Kidney tubule cell (primary cell): ENCODE results near the gene SYTL1.

ENCODE experiments used
- DNase-seq: peaks from one replicate; pipeline ENCODE4 v3.0.0-alpha.2; 2018; ENCODE audit warnings: low spot score

The SYTL1 gene

GRCh38 chr1:27348861-27349783 is 7.3 kb downstream of the SYTL1 start:
- DNase-seq: peak; percentile 81

DNA sequence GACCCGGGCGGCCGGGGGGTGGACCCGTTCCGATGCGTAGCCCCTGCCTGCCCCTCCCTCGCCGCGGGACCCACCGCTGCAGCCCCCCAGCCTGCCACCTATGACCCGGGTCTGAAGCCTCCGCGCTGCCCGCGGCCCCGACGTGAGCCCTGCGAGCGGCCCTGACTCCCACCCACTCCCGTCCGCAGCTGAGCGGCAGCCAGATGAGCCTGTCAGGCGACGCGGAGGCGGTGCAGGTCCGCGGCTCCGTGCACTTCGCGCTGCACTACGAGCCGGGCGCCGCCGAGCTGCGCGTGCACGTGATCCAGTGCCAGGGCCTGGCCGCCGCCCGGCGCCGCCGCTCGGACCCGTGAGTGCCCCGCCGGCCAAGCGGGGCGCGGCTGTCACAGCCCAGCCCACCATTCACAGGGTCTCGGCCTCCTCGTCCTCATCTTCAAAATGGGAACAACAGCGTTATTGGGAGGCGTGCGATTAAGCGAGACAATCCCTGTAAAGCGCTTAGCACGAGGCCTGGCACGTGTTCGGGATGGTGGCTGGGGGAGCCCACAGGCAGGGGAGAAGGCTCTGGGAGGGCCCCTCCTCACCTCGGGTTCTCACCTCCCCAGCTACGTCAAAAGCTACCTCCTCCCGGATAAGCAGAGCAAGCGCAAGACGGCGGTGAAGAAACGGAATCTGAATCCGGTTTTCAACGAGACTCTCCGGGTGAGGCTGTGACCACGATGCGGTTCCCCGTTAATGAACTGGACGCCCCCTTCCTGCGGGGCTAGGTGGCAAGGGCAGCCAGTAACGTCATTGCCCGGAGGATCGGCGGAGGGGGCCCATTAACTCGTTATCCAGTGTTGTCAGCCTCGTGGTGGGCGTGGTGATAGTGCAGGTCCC is 8.2 kb downstream of the SYTL1 start:
- peak; percentile 59 for DNase-seq

DNA sequence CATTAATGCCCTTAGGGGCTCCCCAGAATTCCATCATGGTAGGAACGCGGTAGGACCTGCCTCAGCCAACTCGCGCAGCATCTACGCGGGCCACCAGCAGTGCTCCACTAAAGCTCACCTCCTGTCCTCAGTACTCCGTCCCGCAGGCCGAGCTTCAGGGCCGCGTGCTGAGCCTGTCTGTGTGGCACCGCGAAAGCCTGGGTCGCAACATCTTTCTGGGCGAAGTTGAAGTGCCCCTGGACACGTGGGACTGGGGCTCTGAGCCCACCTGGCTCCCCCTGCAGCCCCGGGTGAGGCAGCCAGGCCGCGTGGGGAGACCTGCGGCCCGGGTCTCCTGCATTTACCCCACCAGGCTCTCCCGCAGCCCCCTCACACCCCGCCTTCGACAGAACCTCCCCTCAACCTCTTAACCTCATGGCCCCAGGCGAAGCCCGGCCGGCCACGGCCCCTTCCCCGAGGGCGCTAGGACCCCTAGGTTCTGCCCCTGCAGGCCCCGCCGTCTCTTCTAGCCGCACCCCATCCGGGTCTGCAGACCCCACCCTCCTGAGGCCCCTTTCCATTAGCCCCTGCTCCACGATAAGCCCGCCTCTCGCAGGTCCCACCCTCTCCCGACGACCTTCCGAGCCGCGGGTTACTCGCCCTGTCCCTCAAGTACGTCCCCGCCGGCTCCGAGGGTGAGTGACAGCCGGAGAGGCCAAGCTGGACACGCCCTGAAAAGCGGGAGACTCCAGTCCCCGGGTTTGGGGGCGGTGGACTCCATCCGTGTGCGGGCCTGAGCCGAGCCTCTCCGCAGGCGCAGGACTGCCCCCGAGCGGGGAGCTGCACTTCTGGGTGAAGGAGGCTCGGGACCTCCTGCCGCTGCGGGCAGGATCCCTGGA is 9.1 kb downstream of the SYTL1 start:
- peak; percentile 26 for DNase-seq

GRCh38 chr1:27351541-27352107 is 9.8 kb downstream of the SYTL1 start:
- no peak for DNase-seq

GRCh38 chr1:27353166-27353565 is 11.3 kb downstream of the SYTL1 start:
- no peak for DNase-seq

- no peak for DNase-seq
These were observed 11.8 kb downstream of the SYTL1 start for GRCh38 chr1:27353629-27354028.

GRCh38 chr1:27355683-27356082 is 13.9 kb downstream of the SYTL1 start:
- no peak for DNase-seq

DNA sequence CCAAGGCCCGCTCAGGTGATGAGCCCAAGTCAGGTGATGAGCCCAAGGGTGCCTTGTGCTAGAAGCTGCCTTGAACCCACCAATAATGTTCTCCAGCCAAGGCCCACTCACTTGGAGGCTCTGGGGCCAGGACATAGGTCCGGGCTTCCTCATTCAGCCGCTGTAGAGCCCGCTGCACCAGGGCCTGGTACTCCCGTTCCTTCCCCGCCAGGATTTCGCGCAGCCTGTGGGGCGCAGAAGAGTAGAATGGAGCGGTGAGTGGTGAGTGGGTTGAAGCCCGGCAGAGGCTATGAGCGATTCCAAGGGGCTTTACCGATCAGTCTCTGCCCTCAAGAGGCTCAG is 14.4 kb downstream of the SYTL1 start:
- DNase-seq: no peak

DNA sequence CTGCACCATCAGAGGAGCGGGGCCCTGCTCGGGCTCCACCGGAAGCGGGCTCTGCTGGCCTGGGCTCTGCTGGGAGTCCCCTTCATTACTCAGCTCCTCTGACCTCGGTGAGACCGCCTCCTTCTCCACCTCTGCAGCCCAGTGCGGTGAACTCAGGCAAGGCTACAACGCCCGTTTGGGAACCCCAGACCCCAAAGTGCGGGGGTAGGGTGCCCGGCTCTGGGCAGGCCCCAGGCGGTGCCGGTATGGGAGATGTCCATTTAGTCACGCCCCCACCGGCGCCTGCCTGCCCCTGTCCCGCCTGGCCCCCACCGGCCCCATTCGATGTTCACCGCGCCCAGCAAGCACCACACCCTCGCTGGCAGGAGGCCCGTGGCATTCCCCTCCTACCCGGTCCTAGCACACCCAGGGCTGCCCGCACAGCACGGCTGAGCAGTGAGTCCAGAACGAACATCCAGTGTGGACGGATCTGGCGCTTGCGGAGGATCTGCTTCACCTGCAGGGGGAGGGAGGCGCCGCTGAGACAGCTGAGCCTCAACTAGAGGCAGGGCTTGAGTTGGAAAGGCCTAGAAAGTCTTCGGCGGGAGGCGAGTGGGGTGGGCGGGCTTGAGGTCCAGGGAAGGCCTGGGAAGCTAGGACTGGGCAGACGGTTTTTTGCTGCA is 14.9 kb downstream of the SYTL1 start:
- no peak for DNase-seq

DNA sequence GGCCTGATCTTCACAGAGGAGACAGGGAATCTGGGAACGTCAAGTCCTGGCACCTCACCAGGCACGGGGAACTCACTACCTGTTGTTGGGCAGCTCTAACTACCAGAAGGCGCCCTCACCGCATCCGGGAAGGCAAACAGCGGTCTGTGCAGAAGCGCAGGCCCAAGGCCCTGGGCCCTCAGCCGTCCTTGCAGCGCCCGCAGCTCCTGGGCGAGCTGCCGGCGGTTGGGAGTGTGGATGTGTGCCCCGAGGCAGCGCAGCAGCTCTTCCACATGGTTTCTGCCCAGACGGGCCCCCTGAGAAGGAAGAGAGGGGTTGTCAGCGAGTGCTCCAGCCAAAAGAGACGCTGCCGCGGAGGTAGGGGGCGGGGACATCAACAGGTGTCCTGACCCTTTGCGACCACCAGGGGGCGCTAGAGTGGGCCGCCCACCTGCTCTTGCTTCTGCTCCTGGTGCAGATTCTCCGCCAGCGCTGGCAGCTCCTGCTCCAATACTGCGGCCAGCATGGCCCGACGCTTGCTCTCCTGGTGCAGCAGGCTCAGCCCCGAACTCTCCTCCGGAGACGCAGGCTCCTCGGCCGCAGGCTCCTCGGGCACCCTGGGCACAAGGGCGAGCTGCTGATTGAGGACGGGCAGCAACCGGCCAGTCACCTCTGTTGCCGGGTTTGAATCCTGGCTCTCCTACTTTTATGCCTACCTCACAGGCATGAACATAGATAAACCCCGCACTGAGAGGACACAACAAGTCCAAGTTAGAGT is 15.6 kb downstream of the SYTL1 start:
- DNase-seq: peak; percentile 68

DNA sequence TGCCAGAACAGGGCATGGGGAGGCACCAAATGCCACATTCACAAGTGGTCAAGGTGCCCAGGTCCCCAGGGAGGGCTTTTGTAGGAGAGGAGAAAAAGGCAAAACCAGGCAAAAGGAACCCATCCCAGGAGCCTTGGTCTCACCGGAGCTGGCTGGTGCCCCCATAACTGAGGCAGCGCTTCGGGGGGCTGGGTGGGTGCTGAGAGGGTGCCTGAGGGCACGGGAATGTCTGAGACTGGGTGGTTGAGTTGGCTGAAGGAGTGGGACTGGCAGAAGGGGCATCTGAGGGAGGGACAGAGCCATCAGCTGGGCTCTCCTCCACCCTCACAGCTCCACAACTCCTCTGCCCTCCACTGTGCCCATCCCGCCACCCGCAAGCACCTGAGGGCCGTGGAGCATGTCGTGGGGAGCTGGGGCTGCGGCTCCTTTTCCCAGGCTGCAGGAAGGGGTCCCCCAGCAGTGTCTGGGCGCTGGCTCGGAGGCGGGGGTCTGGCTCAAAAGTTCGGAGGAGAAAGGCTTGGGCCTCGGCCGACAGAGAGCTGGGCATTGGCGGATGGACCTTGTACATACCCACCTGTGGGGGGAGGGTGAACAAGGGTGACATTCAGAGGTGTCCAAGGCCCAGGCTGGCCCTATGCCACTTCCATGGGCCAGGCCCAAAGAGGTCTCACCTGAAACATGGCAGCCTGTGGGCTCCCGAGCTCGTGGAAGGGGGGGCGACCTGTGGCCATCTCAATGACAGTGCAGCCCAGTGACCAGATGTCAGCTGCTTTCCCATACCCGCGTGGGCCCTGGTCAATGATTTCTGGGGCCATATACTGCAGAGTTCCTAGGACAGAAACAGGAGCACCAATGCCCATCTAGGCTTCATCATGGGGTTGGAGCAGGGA is 16.5 kb downstream of the SYTL1 start:
- DNase-seq: no peak

- DNase-seq: no peak
These were observed 17.1 kb downstream of the SYTL1 start for GRCh38 chr1:27358928-27359313.

DNA sequence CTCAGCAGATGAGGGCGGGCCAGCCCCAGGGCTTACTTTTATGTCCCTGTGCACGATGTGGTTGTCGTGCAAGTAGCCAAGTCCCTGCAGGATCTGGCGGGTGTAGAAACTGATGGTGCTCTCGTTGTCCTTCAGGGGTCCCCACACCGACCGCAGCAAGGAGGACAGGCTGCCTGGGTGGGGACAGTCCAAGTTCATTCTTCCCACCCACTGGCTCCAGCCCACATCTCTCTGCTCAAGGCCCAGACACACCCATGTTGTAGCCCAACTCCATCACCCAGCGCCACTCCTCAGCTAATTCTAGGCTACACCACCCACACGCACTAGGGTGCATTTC is 18.0 kb downstream of the SYTL1 start:
- DNase-seq: no peak

DNA sequence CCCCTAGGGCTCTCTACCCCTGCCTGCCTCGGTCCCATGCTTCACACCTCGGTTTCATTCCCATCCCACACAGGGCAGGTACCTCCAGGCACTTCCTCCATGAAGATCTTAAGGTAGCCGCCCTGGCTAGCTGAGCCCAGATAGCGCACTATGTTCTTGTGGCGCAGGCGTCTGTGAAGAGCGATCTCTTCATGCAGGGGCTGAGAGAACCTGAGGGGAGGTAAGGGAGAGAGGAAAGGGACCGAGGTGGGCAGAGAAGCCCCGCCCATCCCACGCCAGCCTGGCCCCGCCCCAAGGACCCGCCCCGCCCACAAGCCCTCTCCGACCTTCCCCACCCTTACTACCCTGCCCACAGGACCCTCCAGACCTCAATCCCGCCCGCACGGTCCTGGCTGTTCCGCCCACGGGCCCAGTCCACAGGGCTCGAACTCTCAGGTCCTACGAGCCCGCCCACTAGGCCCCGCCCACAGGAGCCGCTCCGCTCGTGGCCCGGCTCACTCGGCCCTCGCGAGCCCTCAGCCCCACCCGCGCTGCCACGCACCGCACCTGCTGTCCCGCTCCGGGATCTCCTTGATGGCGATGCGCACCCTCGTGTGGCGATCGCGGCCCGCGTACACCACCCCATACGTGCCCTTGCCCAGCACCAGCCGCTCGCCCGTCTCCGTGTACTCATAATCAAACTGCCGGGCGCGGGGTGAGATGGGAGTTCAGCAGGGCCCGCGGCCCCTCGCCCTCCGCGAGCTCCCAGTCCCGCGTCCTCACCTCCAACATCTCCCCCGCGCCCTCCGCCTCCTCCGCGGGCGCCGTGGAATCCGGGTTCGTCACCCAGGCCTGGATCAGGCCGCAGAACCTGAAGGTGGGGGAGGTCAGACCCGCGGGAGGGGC is 18.6 kb downstream of the SYTL1 start:
- DNase-seq: no peak

DNA sequence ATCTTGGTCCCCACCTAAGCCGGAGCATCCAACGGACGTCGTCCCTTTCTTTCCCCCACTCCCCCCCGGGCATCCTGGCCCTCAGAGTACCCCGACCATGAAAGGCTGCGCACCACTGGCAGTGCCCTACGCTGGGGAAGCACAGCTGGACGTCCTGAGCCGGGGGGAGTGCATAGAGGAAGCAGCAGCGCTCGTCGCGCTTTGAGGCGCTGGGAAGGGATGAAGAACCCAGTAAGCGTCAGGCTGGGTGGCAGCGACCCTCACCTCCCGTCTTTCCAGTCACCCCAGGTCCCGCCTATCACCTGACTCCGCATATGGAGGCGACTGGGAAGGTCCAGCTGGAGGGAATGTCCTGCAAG is 19.2 kb downstream of the SYTL1 start:
- DNase-seq: no peak

DNA sequence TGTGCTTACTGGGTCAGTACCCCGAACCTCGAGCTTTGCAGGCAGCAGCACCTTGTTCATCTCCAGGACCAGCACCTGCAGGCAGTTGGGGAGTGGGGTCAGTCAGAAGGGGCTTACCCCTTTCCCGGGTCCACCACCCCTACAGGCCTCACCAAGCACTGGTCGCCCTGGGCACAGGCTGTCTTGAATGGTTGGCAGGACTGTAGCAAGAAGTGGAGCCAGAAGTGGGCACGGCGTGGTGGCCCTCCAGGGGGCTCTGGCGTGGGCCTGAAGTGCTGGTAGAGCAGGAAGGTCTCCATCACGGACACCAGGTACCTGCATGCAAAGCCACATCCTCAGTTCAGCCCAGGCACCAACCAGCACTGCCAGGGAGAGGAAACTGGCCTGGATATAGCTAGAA is 19.7 kb downstream of the SYTL1 start:
- no peak for DNase-seq

- DNase-seq: no peak
These were observed 22.2 kb downstream of the SYTL1 start for GRCh38 chr1:27363766-27364695.
